ENCODE data around the gene ZDHHC13. TPM values are rescaled to one million over a fixed set of nuclear protein-coding genes. Genes with fewer than 3 reads are reported as not detected.

The ZDHHC13 gene
- polyA plus RNA-seq, 1 donor (not counting 4 experiments of a cell fraction or from before 2014, with no cell fraction given), result 24.1 TPM

DNA sequence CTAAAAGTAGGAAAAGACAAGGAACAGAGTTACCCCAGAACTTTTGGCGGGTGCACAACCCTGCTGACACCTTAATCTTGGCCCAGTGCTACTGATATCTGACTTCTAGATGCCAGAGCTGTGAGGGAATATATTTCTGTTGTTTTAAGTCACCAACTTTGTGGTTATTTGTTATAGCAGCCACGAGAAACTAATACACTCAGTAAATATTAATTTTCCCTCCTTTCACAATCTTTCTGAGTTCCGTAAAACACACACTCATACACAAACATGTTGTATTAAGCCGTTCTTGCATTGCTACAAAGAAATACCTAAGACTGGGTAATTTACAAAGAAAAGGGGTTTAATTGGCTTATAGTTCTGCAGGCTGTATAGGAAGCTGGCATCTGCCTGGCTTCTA, 16.1 kb upstream of the ZDHHC13 start:
- no peaks in the 10 kb centered on the region for H4K20me1 ChIP-seq (ENCODE audit: control insufficient read depth, extremely low read depth, insufficient read depth, low read length)
- H3K4me2 ChIP-seq (ENCODE audit: control insufficient read depth, extremely low read depth, insufficient read depth, low read depth, low read length), result no peak overlapping the region
- H3K9me1 ChIP-seq (ENCODE audit: control insufficient read depth, extremely low read depth, insufficient read depth, low read length), result no peaks in the 10 kb centered on the region
- no peak for DNase-seq (ENCODE audit: low read depth, low spot score)
- no peaks in the 10 kb centered on the region for H3K9me3 ChIP-seq (ENCODE audit: control insufficient read depth, low read depth, low read length)
- no peak overlapping the region for H3K27ac ChIP-seq (ENCODE audit: control insufficient read depth, insufficient read depth, low read length)
- no peaks in the 10 kb centered on the region for H3K36me3 ChIP-seq (ENCODE audit: control insufficient read depth in 2 of 2, extremely low read depth in 1 of 2, insufficient read depth in 2 of 2, low read length in 2 of 2)
- no peak overlapping the region for H3K4me3 ChIP-seq (ENCODE audit: control insufficient read depth in 2 of 3, extremely low read depth in 1 of 3, insufficient read depth in 2 of 3, low read depth in 1 of 3, low read length in 3 of 3)
- FAIRE-seq, result no peak
- dilution Hi-C loops (cut with MboI; ENCODE audit: extremely low pct_ligation_motif_present, low sequenced_read_pairs), result no loop called here
- no peaks in the 10 kb centered on the region for H3K27me3 ChIP-seq (ENCODE audit: control insufficient read depth, extremely low read depth, insufficient read depth, low read length)
- no peaks in the 10 kb centered on the region for H3K79me2 ChIP-seq (ENCODE audit: control insufficient read depth, insufficient read depth, low read length)
- no peak for TF ChIP-seq EZH2 (IDR thresholded peaks at IDR 0.05; ENCODE audit: low read length)
- TF ChIP-seq, protein P1, sequence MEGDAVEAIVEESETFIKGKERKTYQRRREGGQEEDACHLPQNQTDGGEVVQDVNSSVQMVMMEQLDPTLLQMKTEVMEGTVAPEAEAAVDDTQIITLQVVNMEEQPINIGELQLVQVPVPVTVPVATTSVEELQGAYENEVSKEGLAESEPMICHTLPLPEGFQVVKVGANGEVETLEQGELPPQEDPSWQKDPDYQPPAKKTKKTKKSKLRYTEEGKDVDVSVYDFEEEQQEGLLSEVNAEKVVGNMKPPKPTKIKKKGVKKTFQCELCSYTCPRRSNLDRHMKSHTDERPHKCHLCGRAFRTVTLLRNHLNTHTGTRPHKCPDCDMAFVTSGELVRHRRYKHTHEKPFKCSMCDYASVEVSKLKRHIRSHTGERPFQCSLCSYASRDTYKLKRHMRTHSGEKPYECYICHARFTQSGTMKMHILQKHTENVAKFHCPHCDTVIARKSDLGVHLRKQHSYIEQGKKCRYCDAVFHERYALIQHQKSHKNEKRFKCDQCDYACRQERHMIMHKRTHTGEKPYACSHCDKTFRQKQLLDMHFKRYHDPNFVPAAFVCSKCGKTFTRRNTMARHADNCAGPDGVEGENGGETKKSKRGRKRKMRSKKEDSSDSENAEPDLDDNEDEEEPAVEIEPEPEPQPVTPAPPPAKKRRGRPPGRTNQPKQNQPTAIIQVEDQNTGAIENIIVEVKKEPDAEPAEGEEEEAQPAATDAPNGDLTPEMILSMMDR (optimal IDR thresholded peaks at IDR 0.05 in 1 of 3, IDR thresholded peaks at IDR 0.05 in 1 of 3, conservative IDR thresholded peaks at IDR 0.05 in 1 of 3; ENCODE audit: extremely low read depth in 1 of 3, insufficient read depth in 2 of 3, low read length in 3 of 3), result no peak
- no peaks in the 10 kb centered on the region for H3K4me1 ChIP-seq (ENCODE audit: control insufficient read depth, extremely low read depth, insufficient read depth, low read length)
- no peak overlapping the region for H2AFZ ChIP-seq (ENCODE audit: control insufficient read depth, low read length)
- H3K9ac ChIP-seq (ENCODE audit: control insufficient read depth, extremely low read depth, insufficient read depth, low read length), result no peak overlapping the region

DNA sequence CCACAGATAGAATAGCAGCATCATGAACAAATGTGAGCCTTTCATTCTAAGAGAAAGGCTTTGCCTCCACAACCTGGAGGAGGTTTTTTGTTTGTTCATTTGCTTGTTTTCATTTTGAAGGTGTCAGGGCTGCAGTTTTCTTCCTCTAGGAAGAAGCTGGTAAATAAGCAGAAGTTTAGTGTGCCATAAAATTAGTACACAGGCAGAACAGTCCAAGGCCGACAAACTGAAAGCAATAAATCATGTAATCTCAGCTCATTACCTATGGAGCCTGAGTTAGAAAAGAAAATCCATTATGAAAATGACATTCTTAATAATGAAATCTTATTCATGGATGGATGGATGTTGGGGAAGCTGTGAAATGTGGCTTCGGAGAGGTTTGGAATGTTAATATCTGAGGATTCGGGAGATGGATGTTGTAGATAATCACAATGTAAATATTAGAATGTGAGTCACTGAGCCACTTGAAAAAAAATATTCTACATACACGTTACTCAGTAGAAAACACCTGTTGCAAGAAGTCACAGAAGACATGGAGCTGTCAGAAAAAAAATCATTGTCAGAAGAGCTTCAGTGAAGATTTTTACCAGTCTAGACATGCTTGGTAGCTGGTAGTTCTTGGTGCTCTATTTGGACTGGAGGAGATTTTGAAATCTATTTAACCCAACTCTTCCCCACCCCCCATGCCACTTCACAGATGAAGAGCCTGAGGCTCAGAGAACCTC, 15.0 kb upstream of the ZDHHC13 start:
- Histone ChIP-seq H3K9me3 (ENCODE audit: control insufficient read depth, low read depth, low read length) (no peaks in the 10 kb centered on the region), H3K4me3 (ENCODE audit: control insufficient read depth in 2 of 3, extremely low read depth in 1 of 3, insufficient read depth in 2 of 3, low read depth in 1 of 3, low read length in 3 of 3) (no peak overlapping the region), H3K36me3 (ENCODE audit: control insufficient read depth in 2 of 2, extremely low read depth in 1 of 2, insufficient read depth in 2 of 2, low read length in 2 of 2) (no peaks in the 10 kb centered on the region), H3K4me2 (ENCODE audit: control insufficient read depth, extremely low read depth, insufficient read depth, low read depth, low read length) (no peak overlapping the region), H3K9ac (ENCODE audit: control insufficient read depth, extremely low read depth, insufficient read depth, low read length) (no peak overlapping the region), H3K79me2 (ENCODE audit: control insufficient read depth, insufficient read depth, low read length) (no peaks in the 10 kb centered on the region), H3K27ac (ENCODE audit: control insufficient read depth, insufficient read depth, low read length) (no peak overlapping the region), H4K20me1 (ENCODE audit: control insufficient read depth, extremely low read depth, insufficient read depth, low read length) (no peaks in the 10 kb centered on the region), H3K4me1 (ENCODE audit: control insufficient read depth, extremely low read depth, insufficient read depth, low read length) (no peaks in the 10 kb centered on the region), H2AFZ (ENCODE audit: control insufficient read depth, low read length) (no peak overlapping the region), H3K27me3 (ENCODE audit: control insufficient read depth, extremely low read depth, insufficient read depth, low read length) (no peaks in the 10 kb centered on the region), H3K9me1 (ENCODE audit: control insufficient read depth, extremely low read depth, insufficient read depth, low read length) (no peaks in the 10 kb centered on the region)
- TF ChIP-seq, protein P1 (optimal IDR thresholded peaks at IDR 0.05 in 1 of 3, IDR thresholded peaks at IDR 0.05 in 1 of 3, conservative IDR thresholded peaks at IDR 0.05 in 1 of 3; ENCODE audit: extremely low read depth in 1 of 3, insufficient read depth in 2 of 3, low read length in 3 of 3), result no peak
- no peak for TF ChIP-seq EZH2 (IDR thresholded peaks at IDR 0.05; ENCODE audit: low read length)
- DNase-seq (ENCODE audit: low read depth, low spot score) (no peak), FAIRE-seq (no peak)
- dilution Hi-C loops (cut with MboI; ENCODE audit: extremely low pct_ligation_motif_present, low sequenced_read_pairs), result no loop called here
